HG03469 (cell line): ENCODE data around the gene LCE2B.
"Not testable (repeated sequence)": the region's sequence is repeated elsewhere in the genome, so short reads cannot be mapped to it uniquely, and the experiment has no call there.

Experiments
- ATAC-seq: cut with Tn5 transposase; IDR thresholded peaks from one replicate; pipeline ENCODE4 v1.9.1; 2021; ENCODE audit warnings: mild to moderate bottlenecking, moderate library complexity, moderate number of reproducible peaks; ENCODE audit not compliant: unreplicated experiment

LCE2B gene

GRCh38 chr1:152685823-152686222 is at the start of gene LCE2B:
LCE2B (plus strand) TSS chr1:152686123; CDS start chr1:152686844, 721 bp downstream.
- ATAC-seq, result not testable (repeated sequence)

- no peak for ATAC-seq
Measured at GRCh38 chr1:152640351-152640750, 45.6 kb upstream of the LCE2B start.

GRCh38 chr1:152643945-152644344 is 42.0 kb upstream of the LCE2B start:
- ATAC-seq, result no peak

- ATAC-seq, result no peak
Measured at GRCh38 chr1:152645146-152645545, 40.8 kb upstream of the LCE2B start.

- ATAC-seq, result no peak
Measured at GRCh38 chr1:152646656-152647055, 39.3 kb upstream of the LCE2B start.

- ATAC-seq, result no peak
Measured at GRCh38 chr1:152654110-152654509, 31.8 kb upstream of the LCE2B start.

- no peak for ATAC-seq
Measured at GRCh38 chr1:152656459-152656858, 29.5 kb upstream of the LCE2B start.

GRCh38 chr1:152657677-152658076 is 28.2 kb upstream of the LCE2B start:
- no peak for ATAC-seq

GRCh38 chr1:152658649-152659048 is 27.3 kb upstream of the LCE2B start:
- no peak for ATAC-seq

- no peak for ATAC-seq
Measured at GRCh38 chr1:152663098-152663497, 22.8 kb upstream of the LCE2B start, which contains the start of gene LCE2D. LCE2D (plus strand) TSS chr1:152663380; CDS start chr1:152664106, 726 bp downstream.

GRCh38 chr1:152666171-152666570 is 19.8 kb upstream of the LCE2B start:
- ATAC-seq, result not testable (repeated sequence)

- ATAC-seq, result no peak
Measured at GRCh38 chr1:152667648-152668047, 18.3 kb upstream of the LCE2B start.

- no peak for ATAC-seq
Measured at GRCh38 chr1:152673016-152673415, 12.9 kb upstream of the LCE2B start.

GRCh38 chr1:152674983-152675382 is 10.9 kb upstream of the LCE2B start, which contains the start of gene LCE2C:
LCE2C (plus strand) TSS chr1:152675279; CDS start chr1:152676016, 737 bp downstream.
- ATAC-seq, result not testable (repeated sequence)

GRCh38 chr1:152679459-152679858 is 6.5 kb upstream of the LCE2B start:
- no peak for ATAC-seq

- no peak for ATAC-seq
Measured at GRCh38 chr1:152681616-152682015, 4.3 kb upstream of the LCE2B start.

- no peak for ATAC-seq
Measured at GRCh38 chr1:152683846-152684245, 2.1 kb upstream of the LCE2B start.

- ATAC-seq, result no peak
Measured at GRCh38 chr1:152697701-152698600, 12.0 kb downstream of the LCE2B start, which contains the start of gene LCE2A. LCE2A (plus strand) TSS chr1:152698345; CDS start chr1:152698902, 557 bp downstream.

- ATAC-seq, result no peak
Measured at GRCh38 chr1:152699746-152700145, 13.8 kb downstream of the LCE2B start.

- no peak for ATAC-seq
Measured at GRCh38 chr1:152707860-152708259, 21.9 kb downstream of the LCE2B start, which contains the start of gene LCE4A. LCE4A (plus strand) TSS chr1:152708160; CDS start chr1:152709076, 916 bp downstream.

GRCh38 chr1:152718238-152718637 is 32.3 kb downstream of the LCE2B start:
- no peak for ATAC-seq

GRCh38 chr1:152725261-152725660 is 39.3 kb downstream of the LCE2B start:
- ATAC-seq, result no peak
